Mucosa of gallbladder (tissue), 1 donor: ENCODE measurements around the gene GCDH. TPM values are rescaled to one million over a fixed set of nuclear protein-coding genes. Genes with fewer than 3 reads are reported as not detected.
"Not testable (repeated sequence)": the region's sequence is repeated elsewhere in the genome, so short reads cannot be mapped to it uniquely, and the experiment has no call there.

ENCODE experiments used
- DNase-seq: peaks from one replicate; pipeline ENCODE4 v3.0.0-alpha.2; 2020; ENCODE audit warnings: low spot score
- total RNA-seq: library from RNA; stranded (reverse); gene quantifications from one replicate; pipeline ENCODE4 v1.2.1, GENCODE V29; 2021
- donor health status: DM: no; HTN: no; CAD: no.

GCDH gene
- 33.7 TPM for total RNA-seq

GRCh38 chr19:12890787-12891552 lies at the start of gene GCDH:
TSS of gene GCDH (plus strand) at chr19:12891160. CDS start at chr19:12891305, 145 bp downstream.
- peak; percentile 99 for DNase-seq

GRCh38 chr19:12842511-12842910 lies 48.4 kb upstream of the GCDH start:
- no peak for DNase-seq

GRCh38 chr19:12843328-12843727 lies 47.6 kb upstream of the GCDH start:
- DNase-seq, result no peak

GRCh38 chr19:12843999-12844732 lies 46.8 kb upstream of the GCDH start:
- no peak for DNase-seq

GRCh38 chr19:12846613-12847012 lies 44.3 kb upstream of the GCDH start:
- DNase-seq, result not testable (repeated sequence)

GRCh38 chr19:12847159-12848139 lies 43.5 kb upstream of the GCDH start:
- DNase-seq, result peak; percentile 81

- no peak for DNase-seq
These were observed 34.3 kb upstream of the GCDH start for GRCh38 chr19:12856653-12857052.

- DNase-seq, result no peak
These were observed 32.7 kb upstream of the GCDH start for GRCh38 chr19:12858041-12858928.

- no peak for DNase-seq
These were observed 31.4 kb upstream of the GCDH start for GRCh38 chr19:12859546-12859945.

GRCh38 chr19:12864143-12864542 lies 26.8 kb upstream of the GCDH start:
- DNase-seq, result no peak

- no peak for DNase-seq
These were observed 25.9 kb upstream of the GCDH start for GRCh38 chr19:12864721-12865715.

GRCh38 chr19:12865746-12866415 lies 25.1 kb upstream of the GCDH start:
- no peak for DNase-seq

GRCh38 chr19:12866416-12867119 lies 24.4 kb upstream of the GCDH start:
- DNase-seq, result no peak

- peak; percentile 47 for DNase-seq
These were observed 23.6 kb upstream of the GCDH start for GRCh38 chr19:12867120-12868099.

GRCh38 chr19:12868540-12869112 lies 22.3 kb upstream of the GCDH start:
- no peak for DNase-seq

GRCh38 chr19:12871681-12872080 lies 19.3 kb upstream of the GCDH start:
- no peak for DNase-seq

- no peak for DNase-seq
These were observed 18.7 kb upstream of the GCDH start for GRCh38 chr19:12872255-12872654.
